GM19372 (cell line): ENCODE measurements around the gene CD96.
"Not testable (repeated sequence)": the region's sequence is repeated elsewhere in the genome, so short reads cannot be mapped to it uniquely, and the experiment has no call there.

Source experiments
- ATAC-seq: cut with Tn5 transposase; IDR thresholded peaks from one replicate; pipeline ENCODE4 v1.9.1; 2021; ENCODE audit warnings: mild to moderate bottlenecking, low read depth, moderate library complexity; ENCODE audit not compliant: unreplicated experiment

CD96 gene, protein sequence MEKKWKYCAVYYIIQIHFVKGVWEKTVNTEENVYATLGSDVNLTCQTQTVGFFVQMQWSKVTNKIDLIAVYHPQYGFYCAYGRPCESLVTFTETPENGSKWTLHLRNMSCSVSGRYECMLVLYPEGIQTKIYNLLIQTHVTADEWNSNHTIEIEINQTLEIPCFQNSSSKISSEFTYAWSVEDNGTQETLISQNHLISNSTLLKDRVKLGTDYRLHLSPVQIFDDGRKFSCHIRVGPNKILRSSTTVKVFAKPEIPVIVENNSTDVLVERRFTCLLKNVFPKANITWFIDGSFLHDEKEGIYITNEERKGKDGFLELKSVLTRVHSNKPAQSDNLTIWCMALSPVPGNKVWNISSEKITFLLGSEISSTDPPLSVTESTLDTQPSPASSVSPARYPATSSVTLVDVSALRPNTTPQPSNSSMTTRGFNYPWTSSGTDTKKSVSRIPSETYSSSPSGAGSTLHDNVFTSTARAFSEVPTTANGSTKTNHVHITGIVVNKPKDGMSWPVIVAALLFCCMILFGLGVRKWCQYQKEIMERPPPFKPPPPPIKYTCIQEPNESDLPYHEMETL

DNA sequence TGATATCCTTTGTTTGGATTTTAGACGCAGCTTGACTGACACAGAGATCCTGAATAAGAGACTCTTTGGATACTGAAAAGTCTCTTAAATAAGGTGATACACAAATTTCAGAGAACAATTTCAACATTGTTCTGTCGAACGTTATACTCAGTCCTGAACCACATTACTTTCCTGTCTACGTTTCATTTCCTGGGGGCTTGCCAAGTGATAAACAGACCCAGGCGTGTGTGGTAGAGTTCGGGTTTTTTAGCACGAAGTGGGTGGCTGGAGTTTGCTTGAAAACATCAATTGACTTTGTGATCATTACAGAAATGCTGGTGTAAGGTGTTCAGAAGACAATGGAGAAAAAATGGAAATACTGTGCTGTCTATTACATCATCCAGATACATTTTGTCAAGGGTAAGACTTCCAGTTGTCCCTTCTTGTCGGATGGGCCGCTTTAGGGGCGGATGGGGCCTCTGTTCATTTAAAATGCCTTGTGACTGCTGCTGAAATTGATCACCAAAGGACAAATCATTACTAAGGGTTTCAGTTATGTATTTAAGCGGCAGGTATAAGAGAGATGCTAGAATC is at the start of gene CD96:
Gene CD96 (plus strand): TSS at position 287 of the 573 bp plus-strand sequence. CDS start 52 bp downstream, at position 339.
- ATAC-seq, result peak; percentile 34

DNA sequence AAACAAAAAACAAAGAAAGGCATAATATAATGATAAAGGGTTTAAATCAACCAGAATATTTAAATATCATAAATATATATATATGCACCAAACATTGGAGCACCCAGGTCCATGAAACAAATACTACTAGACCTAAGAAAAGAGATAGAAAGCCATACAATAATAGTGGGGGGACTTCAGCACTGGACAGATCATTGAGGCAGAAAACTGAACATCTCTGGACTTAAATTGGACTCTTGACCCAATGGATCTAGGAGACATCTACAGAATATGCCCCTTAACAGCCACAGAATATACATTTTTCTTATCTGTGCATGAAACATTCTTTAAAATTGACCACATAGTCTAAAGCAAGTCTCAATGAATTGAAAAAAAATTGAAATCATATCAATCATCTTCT is 48.7 kb upstream of the CD96 start:
- no peak for ATAC-seq

GRCh38 chr3:111496894-111497559 is 45.0 kb upstream of the CD96 start:
- no peak for ATAC-seq

DNA sequence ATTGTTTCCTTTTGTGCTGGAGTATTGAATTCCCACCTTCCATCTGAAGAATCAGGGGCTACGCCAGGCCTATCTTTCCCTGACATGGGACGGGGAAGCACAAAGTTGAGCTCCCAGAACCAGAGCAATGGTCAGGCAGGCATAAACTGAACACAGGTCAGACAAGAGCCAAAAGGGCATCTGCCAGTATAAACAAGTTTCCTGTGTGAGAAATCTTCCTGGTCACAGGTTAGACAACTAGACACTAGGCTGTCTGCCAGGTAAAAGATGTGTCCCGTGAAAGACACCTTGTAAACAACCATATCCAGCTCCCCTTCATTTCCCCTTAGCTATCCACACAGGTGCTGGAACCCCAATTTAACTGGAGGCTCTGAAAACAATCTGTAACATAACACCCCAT is 44.0 kb upstream of the CD96 start:
- no peak for ATAC-seq

DNA sequence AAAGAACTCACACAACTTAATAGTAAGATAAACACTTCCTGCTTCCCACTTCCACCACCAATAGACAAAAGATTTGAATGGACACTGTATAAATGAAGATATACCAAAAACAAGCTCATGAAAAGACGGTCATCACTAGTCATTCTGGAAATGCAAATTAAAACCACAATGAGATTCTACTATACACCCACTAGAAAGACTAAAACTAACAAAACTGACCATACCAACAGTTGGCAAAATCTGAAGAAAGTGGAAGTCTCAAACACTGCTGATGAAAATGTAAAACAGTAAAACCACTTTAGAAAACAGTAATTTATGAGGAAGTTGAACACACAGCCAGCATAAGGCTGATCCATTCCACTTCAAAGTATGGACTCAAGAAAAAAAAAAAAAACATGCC is 35.6 kb upstream of the CD96 start:
- peak; percentile 65 for ATAC-seq

DNA sequence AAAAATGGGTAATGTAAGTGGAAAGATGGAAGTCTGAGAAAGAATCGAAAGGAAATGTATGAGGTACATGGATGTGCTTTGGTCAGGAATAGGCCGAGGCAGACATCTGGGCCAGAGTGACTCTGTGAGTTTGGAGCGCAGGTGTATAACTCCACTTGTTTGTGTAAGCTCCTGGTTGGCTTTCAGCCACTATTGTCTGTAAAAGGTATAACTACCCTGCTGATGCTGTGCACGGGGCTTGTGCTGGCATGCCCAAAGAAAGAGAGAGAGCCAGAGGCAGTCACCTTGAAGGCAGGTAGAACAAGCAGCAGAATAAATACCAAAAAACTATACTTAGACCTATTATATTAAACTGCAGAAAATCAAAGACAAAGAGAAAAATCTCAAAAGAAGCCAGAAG is 32.7 kb upstream of the CD96 start:
- no peak for ATAC-seq

GRCh38 chr3:111517801-111518200 is 24.2 kb upstream of the CD96 start:
- ATAC-seq, result no peak

DNA sequence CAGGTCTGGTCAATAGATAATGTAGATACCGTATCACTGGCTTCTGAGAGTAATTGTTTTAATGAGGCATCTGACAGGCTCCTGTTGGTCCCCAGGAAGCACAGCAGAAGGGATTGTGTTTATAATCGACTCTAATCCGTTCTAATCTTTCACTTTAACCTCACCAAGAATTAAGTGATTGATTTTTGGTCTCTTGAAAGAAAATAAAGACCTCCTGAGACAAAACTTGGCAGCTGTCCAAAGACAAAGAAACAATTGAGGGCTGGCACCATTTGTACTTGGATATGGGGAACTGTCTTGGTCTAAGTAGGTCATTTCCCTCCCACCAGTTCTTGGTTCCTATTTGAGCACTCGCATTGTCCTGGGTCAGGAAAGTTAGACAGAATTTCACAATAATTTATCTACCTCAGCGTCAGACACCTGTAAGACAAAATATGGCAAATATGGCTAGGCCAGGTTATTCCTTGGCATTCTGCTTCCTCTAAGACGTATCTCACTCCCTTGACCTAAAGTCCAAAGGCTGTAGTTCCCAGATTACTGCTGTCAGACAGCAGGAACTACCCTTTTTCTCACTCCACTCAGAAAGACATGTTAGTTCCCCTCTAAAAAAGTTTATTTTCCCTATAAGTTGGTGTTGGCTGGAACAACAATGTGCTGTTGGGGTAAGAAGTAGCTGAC is 22.7 kb upstream of the CD96 start:
- no peak for ATAC-seq

DNA sequence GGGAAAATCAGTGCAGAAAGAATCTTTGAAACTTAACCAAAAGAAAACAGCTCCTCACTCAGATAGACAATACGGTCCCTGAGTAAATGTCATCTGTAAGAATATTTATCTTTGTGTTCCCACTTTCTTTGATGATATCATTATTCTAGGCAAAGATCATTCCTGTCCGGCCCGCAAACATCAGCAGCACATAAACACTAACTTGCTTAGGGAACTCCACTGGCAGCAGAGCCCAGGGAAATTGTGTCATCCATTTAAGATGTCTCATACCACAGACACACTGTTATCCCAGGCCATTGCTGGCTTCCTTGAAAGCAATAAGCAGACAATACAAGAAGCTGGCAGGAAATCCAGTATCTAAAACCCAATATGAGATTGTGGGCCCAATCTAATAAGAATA is 20.1 kb upstream of the CD96 start:
- no peak for ATAC-seq

DNA sequence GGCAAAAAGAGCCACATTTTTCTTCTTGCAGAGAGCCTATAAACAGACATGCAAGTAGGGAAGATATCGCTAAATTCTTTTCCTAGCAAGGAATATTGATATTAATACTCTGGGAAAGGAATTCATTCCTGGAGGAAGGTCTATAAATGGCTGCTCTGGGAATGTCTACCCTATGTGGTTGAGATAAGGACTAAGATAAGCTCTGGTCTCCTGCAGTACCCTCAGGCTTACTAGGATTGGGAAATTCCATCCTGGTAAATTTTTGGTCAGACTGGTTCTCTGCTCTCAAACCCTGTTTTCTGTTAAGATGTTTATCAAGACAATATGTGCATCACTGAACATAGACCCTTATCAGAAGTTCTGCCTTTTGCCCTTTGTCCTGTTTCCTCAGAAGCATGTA is 17.5 kb upstream of the CD96 start:
- not testable (repeated sequence) for ATAC-seq

DNA sequence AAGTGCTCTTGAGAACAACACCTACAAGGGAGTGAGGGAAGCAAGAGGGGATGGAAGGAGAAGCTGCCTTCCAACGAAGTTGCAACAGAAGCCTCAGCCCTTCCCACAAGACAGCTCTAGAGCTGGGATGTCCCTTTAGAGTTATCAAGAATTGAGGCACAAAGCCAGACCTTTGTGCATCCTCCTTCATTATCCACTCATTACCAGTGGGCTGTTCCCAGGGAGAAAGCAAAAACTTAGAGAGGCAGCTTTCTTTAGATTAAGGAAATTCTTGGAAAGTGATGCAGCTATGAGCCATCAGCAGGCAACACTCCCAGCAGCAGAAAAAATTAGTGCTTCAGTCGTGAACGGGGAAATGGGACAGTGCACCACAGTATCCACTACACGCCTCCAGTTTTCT is 10.6 kb upstream of the CD96 start:
- no peak for ATAC-seq

- ATAC-seq, result no peak
Measured at GRCh38 chr3:111534701-111535100, 7.3 kb upstream of the CD96 start.

GRCh38 chr3:111538111-111538510 is 3.9 kb upstream of the CD96 start:
- ATAC-seq, result no peak

GRCh38 chr3:111538681-111539083 is 3.3 kb upstream of the CD96 start:
- peak; percentile 17 for ATAC-seq

GRCh38 chr3:111539351-111540331 is 2.4 kb upstream of the CD96 start:
- peak; percentile 61 for ATAC-seq

DNA sequence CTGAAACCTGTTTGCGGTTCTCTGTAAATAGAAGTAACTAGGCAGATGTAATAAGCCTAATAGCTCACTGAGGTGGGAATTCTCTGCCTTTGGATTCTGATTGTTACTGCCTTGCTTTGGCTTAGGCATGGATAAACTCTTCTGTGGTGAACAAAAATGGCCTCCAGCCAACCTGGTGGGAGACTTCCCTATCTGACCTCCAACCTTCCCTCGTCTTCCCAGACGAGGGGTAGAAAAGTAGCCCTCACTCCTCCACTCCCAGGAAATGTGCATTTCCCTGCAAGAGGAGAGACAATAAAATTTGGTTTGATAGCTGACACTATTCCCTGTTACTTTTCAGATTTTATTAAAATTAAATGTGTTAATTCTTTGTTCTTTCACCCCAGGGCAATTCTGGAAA is 606 bp upstream of the CD96 start:
- ATAC-seq, result no peak

GRCh38 chr3:111542611-111543300 is 759 bp downstream of the CD96 start:
- no peak for ATAC-seq

GRCh38 chr3:111545349-111545748 is 3.4 kb downstream of the CD96 start:
- no peak for ATAC-seq

GRCh38 chr3:111547631-111548030 is 5.6 kb downstream of the CD96 start:
- ATAC-seq, result peak; percentile 65
